ENCODE results near the gene MED15. TPM values are rescaled to one million over a fixed set of nuclear protein-coding genes. Genes with fewer than 3 reads are reported as not detected.

MED15 gene
- total and polyA plus RNA-seq, 2 experiments from 2014 or later, result 29.2 to 43.5 TPM

- TF ChIP-seq, protein P1, sequence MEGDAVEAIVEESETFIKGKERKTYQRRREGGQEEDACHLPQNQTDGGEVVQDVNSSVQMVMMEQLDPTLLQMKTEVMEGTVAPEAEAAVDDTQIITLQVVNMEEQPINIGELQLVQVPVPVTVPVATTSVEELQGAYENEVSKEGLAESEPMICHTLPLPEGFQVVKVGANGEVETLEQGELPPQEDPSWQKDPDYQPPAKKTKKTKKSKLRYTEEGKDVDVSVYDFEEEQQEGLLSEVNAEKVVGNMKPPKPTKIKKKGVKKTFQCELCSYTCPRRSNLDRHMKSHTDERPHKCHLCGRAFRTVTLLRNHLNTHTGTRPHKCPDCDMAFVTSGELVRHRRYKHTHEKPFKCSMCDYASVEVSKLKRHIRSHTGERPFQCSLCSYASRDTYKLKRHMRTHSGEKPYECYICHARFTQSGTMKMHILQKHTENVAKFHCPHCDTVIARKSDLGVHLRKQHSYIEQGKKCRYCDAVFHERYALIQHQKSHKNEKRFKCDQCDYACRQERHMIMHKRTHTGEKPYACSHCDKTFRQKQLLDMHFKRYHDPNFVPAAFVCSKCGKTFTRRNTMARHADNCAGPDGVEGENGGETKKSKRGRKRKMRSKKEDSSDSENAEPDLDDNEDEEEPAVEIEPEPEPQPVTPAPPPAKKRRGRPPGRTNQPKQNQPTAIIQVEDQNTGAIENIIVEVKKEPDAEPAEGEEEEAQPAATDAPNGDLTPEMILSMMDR (conservative IDR thresholded peaks at IDR 0.05; ENCODE audit: low read depth in 2 of 2), result no peak
- TF ChIP-seq JUNB (IDR thresholded peaks at IDR 0.05; ENCODE audit: unreplicated experiment), result no peak
- TF ChIP-seq, protein P2, sequence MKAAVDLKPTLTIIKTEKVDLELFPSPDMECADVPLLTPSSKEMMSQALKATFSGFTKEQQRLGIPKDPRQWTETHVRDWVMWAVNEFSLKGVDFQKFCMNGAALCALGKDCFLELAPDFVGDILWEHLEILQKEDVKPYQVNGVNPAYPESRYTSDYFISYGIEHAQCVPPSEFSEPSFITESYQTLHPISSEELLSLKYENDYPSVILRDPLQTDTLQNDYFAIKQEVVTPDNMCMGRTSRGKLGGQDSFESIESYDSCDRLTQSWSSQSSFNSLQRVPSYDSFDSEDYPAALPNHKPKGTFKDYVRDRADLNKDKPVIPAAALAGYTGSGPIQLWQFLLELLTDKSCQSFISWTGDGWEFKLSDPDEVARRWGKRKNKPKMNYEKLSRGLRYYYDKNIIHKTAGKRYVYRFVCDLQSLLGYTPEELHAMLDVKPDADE (IDR thresholded peaks at IDR 0.05), result no peak
- ATAC-seq (no peak), DNase-seq (ENCODE audit: low spot score) (no peak)
- H3K4me1 Mint-ChIP-seq, result peaks cover 5% of the 10 kb centered on the region; the same call in 2 of the 3 replicates
- H3K27ac ChIP-seq (ENCODE audit: low read depth), result no peak overlapping the region
- H4K20me1 ChIP-seq (replicated peaks; ENCODE audit: insufficient read depth), result no peaks in the 10 kb centered on the region
- no peak overlapping the region for H3K4me3 ChIP-seq
- H3K27ac Mint-ChIP-seq, result no peak overlapping the region
- peaks cover 9% of the 10 kb centered on the region for H3K27me3 Mint-ChIP-seq (ENCODE audit: insufficient read depth, low read depth, poor library complexity)
- H3K4me1 ChIP-seq (ENCODE audit: insufficient read depth), result no peaks in the 10 kb centered on the region
- no peaks in the 10 kb centered on the region for H3F3A ChIP-seq (replicated peaks; ENCODE audit: low read depth)
- H3K9me2 ChIP-seq (ENCODE audit: insufficient read depth), result no peaks in the 10 kb centered on the region
- no peaks in the 10 kb centered on the region for H3K27me3 ChIP-seq (ENCODE audit: insufficient read depth)
- H3K36me3 ChIP-seq (ENCODE audit: insufficient read depth), result no peaks in the 10 kb centered on the region
- peaks cover under 1% of the 10 kb centered on the region; the same call in 1 of the 3 replicates for H3K9me3 Mint-ChIP-seq
- no peak overlapping the region for H3K4me2 ChIP-seq
- no peaks in the 10 kb centered on the region for H3K36me3 Mint-ChIP-seq (ENCODE audit: low read depth)
- no peaks in the 10 kb centered on the region for H3K79me2 ChIP-seq (replicated peaks; ENCODE audit: insufficient read depth)
- no peak overlapping the region for H3K4me3 Mint-ChIP-seq
- no peak overlapping the region for H2AFZ ChIP-seq
These were observed 127.3 kb downstream of the MED15 start for GRCh38 chr22:20634560-20635226.

- H3K9me2 ChIP-seq (ENCODE audit: insufficient read depth), result no peaks in the 10 kb centered on the region
- Mint-ChIP-seq H3K27me3 (ENCODE audit: insufficient read depth, low read depth, poor library complexity) (peaks cover 6% of the 10 kb centered on the region), H3K4me1 (peaks cover 5% of the 10 kb centered on the region; the same call in 2 of the 3 replicates), H3K4me3 (no peak overlapping the region), H3K27ac (no peak overlapping the region), H3K9me3 (peaks cover 4% of the 10 kb centered on the region; the same call in 2 of the 3 replicates), H3K36me3 (ENCODE audit: low read depth) (no peaks in the 10 kb centered on the region)
- DNase-seq (ENCODE audit: low spot score), result no peak
- H3K4me1 ChIP-seq (ENCODE audit: insufficient read depth), result no peaks in the 10 kb centered on the region
- no peaks in the 10 kb centered on the region for H3K36me3 ChIP-seq (ENCODE audit: insufficient read depth)
- H3K27me3 ChIP-seq (ENCODE audit: insufficient read depth), result no peaks in the 10 kb centered on the region
- no peaks in the 10 kb centered on the region for H4K20me1 ChIP-seq (replicated peaks; ENCODE audit: insufficient read depth)
- no peak overlapping the region for H3K27ac ChIP-seq (ENCODE audit: low read depth)
- no peak overlapping the region for H2AFZ ChIP-seq
- ATAC-seq, result no peak
- no peak overlapping the region for H3K4me2 ChIP-seq
- TF ChIP-seq JUNB (IDR thresholded peaks at IDR 0.05; ENCODE audit: unreplicated experiment) (no peak), ZNF331 (CRISPR knock-in tag; IDR thresholded peaks at IDR 0.05; ENCODE audit: low read depth) (no peak), ZNF114 (CRISPR knock-in tag; IDR thresholded peaks at IDR 0.05) (no peak), EZH2 (IDR thresholded peaks at IDR 0.05; ENCODE audit: low read depth, unreplicated experiment) (no peak), STAT1 (IDR thresholded peaks at IDR 0.05; ENCODE audit: unreplicated experiment) (no peak), NANOG (IDR thresholded peaks at IDR 0.05; ENCODE audit: borderline replicate concordance) (no peak)
- TF ChIP-seq, protein P1 (conservative IDR thresholded peaks at IDR 0.05; ENCODE audit: low read depth in 2 of 2), result no peak
- H3F3A ChIP-seq (replicated peaks; ENCODE audit: low read depth), result no peaks in the 10 kb centered on the region
- no peak overlapping the region for H3K4me3 ChIP-seq
- H3K79me2 ChIP-seq (replicated peaks; ENCODE audit: insufficient read depth), result no peaks in the 10 kb centered on the region
These were observed 127.8 kb downstream of the MED15 start for GRCh38 chr22:20635227-20635591.
